ENCODE data around the gene MMP17. TPM values are rescaled to one million over a fixed set of nuclear protein-coding genes. Genes with fewer than 3 reads are reported as not detected.
A peak's percentile ranks its signal among the peaks of the same experiment; 100 is the strongest.

The MMP17 gene
- total and polyA plus RNA-seq, 4 donors, result 0.17 to 0.37 (median 0.24) TPM; not detected in 1

DNA sequence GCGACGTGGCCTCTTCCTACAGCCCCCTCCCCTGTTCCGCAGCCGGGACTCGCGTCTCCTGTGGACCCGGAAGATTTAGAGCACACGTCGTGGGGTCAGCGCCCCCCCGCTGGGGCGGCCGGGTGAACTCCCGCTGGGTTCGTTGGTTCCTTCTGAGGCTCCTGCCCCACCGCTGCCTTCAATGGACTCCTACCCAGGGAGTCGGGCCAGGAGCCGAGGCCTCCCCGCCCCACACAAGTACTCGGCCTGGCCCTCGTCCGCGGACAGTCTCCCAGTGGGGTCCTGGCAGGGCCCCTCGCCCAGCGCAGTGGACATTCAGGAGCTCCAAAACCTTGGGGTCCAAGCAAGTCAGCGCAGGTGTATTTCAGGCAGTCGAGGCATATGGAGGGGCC, 1.2 kb downstream of the MMP17 start:
- H3K36me3 ChIP-seq (ENCODE audit: control insufficient read depth in 4 of 4, insufficient read depth in 3 of 4, low read depth in 1 of 4, low read length in 3 of 4), result no peaks in the 10 kb centered on the region
- H3K4me1 ChIP-seq (ENCODE audit: control insufficient read depth in 4 of 4, insufficient read depth in 4 of 4, low read length in 3 of 4), result peaks cover 18 to 35% (median 22%) of the 10 kb centered on the region in 4 donors
- H3K9ac ChIP-seq (ENCODE audit: low read depth in 1 of 2, low read length in 2 of 2), result no peak overlapping the region
- peak overlapping the region in 1 of 2 donors; percentile 12 for H3K27ac ChIP-seq (ENCODE audit: low read depth in 1 of 2, low read length in 2 of 2)
- no peak for TF ChIP-seq HNF4A (conservative IDR thresholded peaks at IDR 0.05)
- TF ChIP-seq HNF4G (IDR thresholded peaks at IDR 0.05), result no peak
- TF ChIP-seq, protein P1, sequence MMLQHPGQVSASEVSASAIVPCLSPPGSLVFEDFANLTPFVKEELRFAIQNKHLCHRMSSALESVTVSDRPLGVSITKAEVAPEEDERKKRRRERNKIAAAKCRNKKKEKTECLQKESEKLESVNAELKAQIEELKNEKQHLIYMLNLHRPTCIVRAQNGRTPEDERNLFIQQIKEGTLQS (IDR thresholded peaks at IDR 0.05), result no peak
- TF ChIP-seq YY1 (IDR thresholded peaks at IDR 0.05), result no peak
- no peak for TF ChIP-seq RXRA (IDR thresholded peaks at IDR 0.05)
- TF ChIP-seq, protein P2, sequence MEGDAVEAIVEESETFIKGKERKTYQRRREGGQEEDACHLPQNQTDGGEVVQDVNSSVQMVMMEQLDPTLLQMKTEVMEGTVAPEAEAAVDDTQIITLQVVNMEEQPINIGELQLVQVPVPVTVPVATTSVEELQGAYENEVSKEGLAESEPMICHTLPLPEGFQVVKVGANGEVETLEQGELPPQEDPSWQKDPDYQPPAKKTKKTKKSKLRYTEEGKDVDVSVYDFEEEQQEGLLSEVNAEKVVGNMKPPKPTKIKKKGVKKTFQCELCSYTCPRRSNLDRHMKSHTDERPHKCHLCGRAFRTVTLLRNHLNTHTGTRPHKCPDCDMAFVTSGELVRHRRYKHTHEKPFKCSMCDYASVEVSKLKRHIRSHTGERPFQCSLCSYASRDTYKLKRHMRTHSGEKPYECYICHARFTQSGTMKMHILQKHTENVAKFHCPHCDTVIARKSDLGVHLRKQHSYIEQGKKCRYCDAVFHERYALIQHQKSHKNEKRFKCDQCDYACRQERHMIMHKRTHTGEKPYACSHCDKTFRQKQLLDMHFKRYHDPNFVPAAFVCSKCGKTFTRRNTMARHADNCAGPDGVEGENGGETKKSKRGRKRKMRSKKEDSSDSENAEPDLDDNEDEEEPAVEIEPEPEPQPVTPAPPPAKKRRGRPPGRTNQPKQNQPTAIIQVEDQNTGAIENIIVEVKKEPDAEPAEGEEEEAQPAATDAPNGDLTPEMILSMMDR (IDR thresholded peaks at IDR 0.05; ENCODE audit: low read depth, low read length, missing input control), result no peak
- no peak for TF ChIP-seq RAD21 (IDR thresholded peaks at IDR 0.05)
- TF ChIP-seq, protein P3, sequence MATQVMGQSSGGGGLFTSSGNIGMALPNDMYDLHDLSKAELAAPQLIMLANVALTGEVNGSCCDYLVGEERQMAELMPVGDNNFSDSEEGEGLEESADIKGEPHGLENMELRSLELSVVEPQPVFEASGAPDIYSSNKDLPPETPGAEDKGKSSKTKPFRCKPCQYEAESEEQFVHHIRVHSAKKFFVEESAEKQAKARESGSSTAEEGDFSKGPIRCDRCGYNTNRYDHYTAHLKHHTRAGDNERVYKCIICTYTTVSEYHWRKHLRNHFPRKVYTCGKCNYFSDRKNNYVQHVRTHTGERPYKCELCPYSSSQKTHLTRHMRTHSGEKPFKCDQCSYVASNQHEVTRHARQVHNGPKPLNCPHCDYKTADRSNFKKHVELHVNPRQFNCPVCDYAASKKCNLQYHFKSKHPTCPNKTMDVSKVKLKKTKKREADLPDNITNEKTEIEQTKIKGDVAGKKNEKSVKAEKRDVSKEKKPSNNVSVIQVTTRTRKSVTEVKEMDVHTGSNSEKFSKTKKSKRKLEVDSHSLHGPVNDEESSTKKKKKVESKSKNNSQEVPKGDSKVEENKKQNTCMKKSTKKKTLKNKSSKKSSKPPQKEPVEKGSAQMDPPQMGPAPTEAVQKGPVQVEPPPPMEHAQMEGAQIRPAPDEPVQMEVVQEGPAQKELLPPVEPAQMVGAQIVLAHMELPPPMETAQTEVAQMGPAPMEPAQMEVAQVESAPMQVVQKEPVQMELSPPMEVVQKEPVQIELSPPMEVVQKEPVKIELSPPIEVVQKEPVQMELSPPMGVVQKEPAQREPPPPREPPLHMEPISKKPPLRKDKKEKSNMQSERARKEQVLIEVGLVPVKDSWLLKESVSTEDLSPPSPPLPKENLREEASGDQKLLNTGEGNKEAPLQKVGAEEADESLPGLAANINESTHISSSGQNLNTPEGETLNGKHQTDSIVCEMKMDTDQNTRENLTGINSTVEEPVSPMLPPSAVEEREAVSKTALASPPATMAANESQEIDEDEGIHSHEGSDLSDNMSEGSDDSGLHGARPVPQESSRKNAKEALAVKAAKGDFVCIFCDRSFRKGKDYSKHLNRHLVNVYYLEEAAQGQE (IDR thresholded peaks at IDR 0.05), result no peak
- TF ChIP-seq MAX (IDR thresholded peaks at IDR 0.05), result no peak
- no peak for TF ChIP-seq SP1 (IDR thresholded peaks at IDR 0.05)
- TF ChIP-seq EGR1 (IDR thresholded peaks at IDR 0.05; ENCODE audit: low read depth in 2 of 2), result no peak
- no peak for TF ChIP-seq GABPA (IDR thresholded peaks at IDR 0.05 in 1 of 2, conservative IDR thresholded peaks at IDR 0.05 in 1 of 2)
- TF ChIP-seq NR2F2 (IDR thresholded peaks at IDR 0.05), result no peak
- H3K27me3 ChIP-seq (ENCODE audit: control insufficient read depth in 4 of 4, insufficient read depth in 4 of 4, low read length in 3 of 4), result peaks cover 0 to 22% (median 6%) of the 10 kb centered on the region in 4 donors
- peak overlapping the region in 2 of 3 donors; percentile 17 to 58 for H3K4me3 ChIP-seq (ENCODE audit: low read depth in 1 of 3, low read length in 3 of 3)
- DNase-seq (ENCODE audit: low spot score), result no peak
- WGBS, result 9% methylated on average over 27 of the region's 27 CpGs
- H3K9me3 ChIP-seq (ENCODE audit: control insufficient read depth in 4 of 4, low read length in 3 of 4), result no peaks in the 10 kb centered on the region

DNA sequence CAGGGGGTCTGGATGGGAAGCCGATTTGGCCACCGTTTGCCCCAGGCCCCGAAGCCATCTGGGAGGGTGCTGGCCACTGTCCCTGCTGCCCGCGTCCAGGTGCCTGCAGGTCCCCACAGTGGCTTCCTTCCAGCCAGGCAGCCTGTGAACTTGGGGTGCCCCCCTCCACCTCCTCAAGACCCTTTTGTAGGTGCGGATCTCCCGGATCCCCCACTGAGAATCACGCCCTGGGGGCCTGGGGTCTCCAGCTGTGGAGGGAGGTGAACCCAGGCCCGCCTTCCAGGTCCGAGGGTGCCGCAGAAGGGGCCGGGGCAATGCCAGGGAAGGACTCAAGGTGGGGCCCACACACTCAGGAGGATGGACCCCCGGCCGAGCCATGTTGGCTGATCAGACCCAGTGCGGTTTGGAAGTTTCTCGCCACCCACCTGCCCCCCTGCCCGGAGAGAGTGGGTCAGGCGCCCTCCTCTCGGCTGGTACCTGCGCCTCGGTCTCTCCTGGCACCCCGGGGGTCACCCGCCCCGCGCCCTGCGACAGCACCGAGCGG, 1.7 kb downstream of the MMP17 start:
- TF ChIP-seq NR2F2 (IDR thresholded peaks at IDR 0.05) (no peak), SP1 (IDR thresholded peaks at IDR 0.05) (no peak), MAX (IDR thresholded peaks at IDR 0.05) (no peak), RAD21 (IDR thresholded peaks at IDR 0.05) (no peak), TAF1 (conservative IDR thresholded peaks at IDR 0.05) (no peak), ZBTB33 (IDR thresholded peaks at IDR 0.05) (no peak), EGR1 (IDR thresholded peaks at IDR 0.05; ENCODE audit: low read depth in 2 of 2) (no peak), GABPA (IDR thresholded peaks at IDR 0.05 in 1 of 2, conservative IDR thresholded peaks at IDR 0.05 in 1 of 2) (no peak), HNF4A (conservative IDR thresholded peaks at IDR 0.05) (no peak), RXRA (IDR thresholded peaks at IDR 0.05) (no peak), YY1 (IDR thresholded peaks at IDR 0.05) (no peak), HNF4G (IDR thresholded peaks at IDR 0.05) (no peak), FOXA1 (IDR thresholded peaks at IDR 0.05) (no peak)
- TF ChIP-seq, protein P3 (IDR thresholded peaks at IDR 0.05), result no peak
- H3K36me3 ChIP-seq (ENCODE audit: control insufficient read depth in 4 of 4, insufficient read depth in 3 of 4, low read depth in 1 of 4, low read length in 3 of 4), result no peaks in the 10 kb centered on the region
- H3K4me1 ChIP-seq (ENCODE audit: control insufficient read depth in 4 of 4, insufficient read depth in 4 of 4, low read length in 3 of 4), result peaks cover 18 to 35% (median 22%) of the 10 kb centered on the region in 4 donors
- peaks cover 0 to 22% (median 7%) of the 10 kb centered on the region in 4 donors for H3K27me3 ChIP-seq (ENCODE audit: control insufficient read depth in 4 of 4, insufficient read depth in 4 of 4, low read length in 3 of 4)
- H3K4me3 ChIP-seq (ENCODE audit: low read depth in 1 of 3, low read length in 3 of 3), result peak overlapping the region in 1 of 3 donors; percentile 46
- H3K27ac ChIP-seq (ENCODE audit: low read depth in 1 of 2, low read length in 2 of 2), result no peak overlapping the region
- H3K9ac ChIP-seq (ENCODE audit: low read depth in 1 of 2, low read length in 2 of 2), result no peak overlapping the region
- WGBS, result 13% methylated on average over 28 of the region's 28 CpGs
- H3K9me3 ChIP-seq (ENCODE audit: control insufficient read depth in 4 of 4, low read length in 3 of 4), result no peaks in the 10 kb centered on the region
- no peak for DNase-seq (ENCODE audit: low spot score)
